SK-N-SH treated with all-trans-retinoic acid at 6 μM for 48 hours (cell line): ENCODE results near the gene CRIP2.

ENCODE experiments used
- ARNTL ChIP-seq: fragments of 450-650 bp; formaldehyde crosslinking; IDR thresholded peaks from 2 replicates; pipeline ENCODE4 v1.5.0; 2020; ENCODE audit warnings: low read depth, mild to moderate bottlenecking, moderate library complexity, borderline replicate concordance
- BACH2 ChIP-seq: fragments of 250-450 bp; sonication (Bioruptor Pico); IDR thresholded peaks from 2 replicates; pipeline ENCODE4 v1.9.0; 2021; ENCODE audit warnings: mild to moderate bottlenecking, borderline replicate concordance
- ESRRG ChIP-seq: fragments of 250-450 bp; sonication (Bioruptor Pico); IDR thresholded peaks from 2 replicates; pipeline ENCODE4 v1.6.1; 2021; ENCODE audit warnings: mild to moderate bottlenecking
- ISL1 ChIP-seq: fragments of 250-450 bp; sonication (Bioruptor Pico); IDR thresholded peaks from 2 replicates; pipeline ENCODE4 v2.1.2; 2022; ENCODE audit warnings: mild to moderate bottlenecking, moderate library complexity
- PPARA ChIP-seq: fragments of 250-450 bp; sonication (Bioruptor Pico); IDR thresholded peaks from 2 replicates; pipeline ENCODE4 v1.5.0; 2020; ENCODE audit warnings: mild to moderate bottlenecking, borderline replicate concordance
- RARB ChIP-seq: fragments of 250-450 bp; sonication (Bioruptor Pico); IDR thresholded peaks from 2 replicates; pipeline ENCODE4 v1.8.0; 2021; ENCODE audit warnings: mild to moderate bottlenecking, moderate library complexity
- TCF4 ChIP-seq: fragments of 250-450 bp; sonication (Bioruptor Pico); IDR thresholded peaks from 2 replicates; pipeline ENCODE4 v1.8.0; 2021; ENCODE audit warnings: mild to moderate bottlenecking, moderate library complexity, borderline replicate concordance
- TOX ChIP-seq: fragments of 250-450 bp; sonication (Bioruptor Pico); IDR thresholded peaks from 2 replicates; pipeline ENCODE4 v1.8.0; 2021; ENCODE audit warnings: mild to moderate bottlenecking, moderate library complexity, borderline replicate concordance
- ZFP30 ChIP-seq: fragments of 450-650 bp; formaldehyde crosslinking; IDR thresholded peaks from 2 replicates; pipeline ENCODE4 v1.5.0; 2022; ENCODE audit warnings: mild to moderate bottlenecking, moderate library complexity
- ZNF565 ChIP-seq: fragments of 450-650 bp; formaldehyde crosslinking; conservative IDR thresholded peaks from 2 replicates; pipeline ENCODE4 v1.5.0; 2020; ENCODE audit warnings: low read depth, mild to moderate bottlenecking, moderate library complexity
- ZNF70 ChIP-seq: fragments of 450-650 bp; formaldehyde crosslinking; IDR thresholded peaks from 2 replicates; pipeline ENCODE4 v1.5.0; 2020; ENCODE audit warnings: mild to moderate bottlenecking, moderate library complexity
- TF ChIP-seq, protein P1 (sequence below): fragments of 250-450 bp; sonication (Bioruptor Pico); IDR thresholded peaks from 2 replicates; pipeline ENCODE4 v1.8.0; 2020; ENCODE audit warnings: mild to moderate bottlenecking, moderate library complexity, borderline replicate concordance
- TF ChIP-seq, protein P2 (sequence below): fragments of 250-450 bp; sonication (Bioruptor Pico); IDR thresholded peaks from 2 replicates; pipeline ENCODE4 v1.8.0; 2021; ENCODE audit warnings: low read depth, mild to moderate bottlenecking, moderate library complexity, borderline replicate concordance
- TF ChIP-seq, protein P3 (sequence below): fragments of 250-450 bp; sonication (Bioruptor Pico); IDR thresholded peaks from 2 replicates; pipeline ENCODE4 v1.5.1; 2020; ENCODE audit warnings: low read depth, mild to moderate bottlenecking, moderate library complexity

DNA sequence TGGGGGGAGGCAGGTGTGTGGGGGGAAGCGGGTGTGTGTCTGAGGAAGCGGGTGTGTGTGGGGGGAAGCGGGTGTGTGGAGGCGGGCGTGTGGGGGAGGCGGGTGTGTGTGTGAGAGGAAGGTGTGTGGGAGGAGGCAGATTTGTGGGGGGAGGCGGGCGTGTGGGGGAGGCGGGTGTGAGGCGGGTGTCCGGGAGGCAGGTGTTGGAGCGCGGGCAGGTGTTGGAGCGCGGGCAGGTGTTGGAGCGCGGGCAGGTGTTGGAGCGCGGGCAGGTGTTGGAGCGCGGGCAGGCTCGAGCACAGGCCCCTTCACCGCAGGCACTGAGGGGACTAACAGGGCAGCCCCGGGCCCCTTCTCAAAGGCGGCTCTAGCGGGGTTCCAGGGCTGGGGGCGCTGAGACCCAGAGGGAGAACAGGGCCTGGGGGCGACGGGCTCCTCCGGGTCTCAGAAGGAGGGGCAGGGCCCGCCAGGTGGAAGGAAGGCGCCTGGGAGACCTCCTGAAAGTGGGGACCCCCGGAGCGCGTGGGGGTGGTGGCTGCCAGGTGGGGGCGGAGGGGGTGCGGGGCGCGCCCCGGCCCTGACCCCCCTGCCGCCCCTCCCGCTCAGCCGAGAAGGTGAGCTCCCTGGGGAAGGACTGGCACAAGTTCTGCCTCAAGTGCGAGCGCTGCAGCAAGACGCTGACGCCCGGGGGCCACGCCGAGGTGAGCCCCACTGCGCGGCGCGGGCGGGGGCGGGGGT lies 3.2 kb downstream of the CRIP2 start:
- no peak for TF ChIP-seq TCF4 (CRISPR knock-in tag)
- no peak for TF ChIP-seq ZNF70 (CRISPR knock-in tag)
- no peak for TF ChIP-seq ESRRG (CRISPR knock-in tag)
- TF ChIP-seq ARNTL = no peak
- TF ChIP-seq TOX = no peak
- no peak for TF ChIP-seq BACH2 (CRISPR knock-in tag)
- TF ChIP-seq PPARA = no peak
- TF ChIP-seq, protein P1, sequence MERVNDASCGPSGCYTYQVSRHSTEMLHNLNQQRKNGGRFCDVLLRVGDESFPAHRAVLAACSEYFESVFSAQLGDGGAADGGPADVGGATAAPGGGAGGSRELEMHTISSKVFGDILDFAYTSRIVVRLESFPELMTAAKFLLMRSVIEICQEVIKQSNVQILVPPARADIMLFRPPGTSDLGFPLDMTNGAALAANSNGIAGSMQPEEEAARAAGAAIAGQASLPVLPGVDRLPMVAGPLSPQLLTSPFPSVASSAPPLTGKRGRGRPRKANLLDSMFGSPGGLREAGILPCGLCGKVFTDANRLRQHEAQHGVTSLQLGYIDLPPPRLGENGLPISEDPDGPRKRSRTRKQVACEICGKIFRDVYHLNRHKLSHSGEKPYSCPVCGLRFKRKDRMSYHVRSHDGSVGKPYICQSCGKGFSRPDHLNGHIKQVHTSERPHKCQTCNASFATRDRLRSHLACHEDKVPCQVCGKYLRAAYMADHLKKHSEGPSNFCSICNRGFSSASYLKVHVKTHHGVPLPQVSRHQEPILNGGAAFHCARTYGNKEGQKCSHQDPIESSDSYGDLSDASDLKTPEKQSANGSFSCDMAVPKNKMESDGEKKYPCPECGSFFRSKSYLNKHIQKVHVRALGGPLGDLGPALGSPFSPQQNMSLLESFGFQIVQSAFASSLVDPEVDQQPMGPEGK (CRISPR knock-in tag) = no peak
- TF ChIP-seq, protein P2, sequence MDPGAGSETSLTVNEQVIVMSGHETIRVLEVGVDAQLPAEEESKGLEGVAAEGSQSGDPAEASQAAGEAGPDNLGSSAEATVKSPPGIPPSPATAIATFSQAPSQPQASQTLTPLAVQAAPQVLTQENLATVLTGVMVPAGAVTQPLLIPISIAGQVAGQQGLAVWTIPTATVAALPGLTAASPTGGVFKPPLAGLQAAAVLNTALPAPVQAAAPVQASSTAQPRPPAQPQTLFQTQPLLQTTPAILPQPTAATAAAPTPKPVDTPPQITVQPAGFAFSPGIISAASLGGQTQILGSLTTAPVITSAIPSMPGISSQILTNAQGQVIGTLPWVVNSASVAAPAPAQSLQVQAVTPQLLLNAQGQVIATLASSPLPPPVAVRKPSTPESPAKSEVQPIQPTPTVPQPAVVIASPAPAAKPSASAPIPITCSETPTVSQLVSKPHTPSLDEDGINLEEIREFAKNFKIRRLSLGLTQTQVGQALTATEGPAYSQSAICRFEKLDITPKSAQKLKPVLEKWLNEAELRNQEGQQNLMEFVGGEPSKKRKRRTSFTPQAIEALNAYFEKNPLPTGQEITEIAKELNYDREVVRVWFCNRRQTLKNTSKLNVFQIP (CRISPR knock-in tag) = no peak
- TF ChIP-seq, protein P3, sequence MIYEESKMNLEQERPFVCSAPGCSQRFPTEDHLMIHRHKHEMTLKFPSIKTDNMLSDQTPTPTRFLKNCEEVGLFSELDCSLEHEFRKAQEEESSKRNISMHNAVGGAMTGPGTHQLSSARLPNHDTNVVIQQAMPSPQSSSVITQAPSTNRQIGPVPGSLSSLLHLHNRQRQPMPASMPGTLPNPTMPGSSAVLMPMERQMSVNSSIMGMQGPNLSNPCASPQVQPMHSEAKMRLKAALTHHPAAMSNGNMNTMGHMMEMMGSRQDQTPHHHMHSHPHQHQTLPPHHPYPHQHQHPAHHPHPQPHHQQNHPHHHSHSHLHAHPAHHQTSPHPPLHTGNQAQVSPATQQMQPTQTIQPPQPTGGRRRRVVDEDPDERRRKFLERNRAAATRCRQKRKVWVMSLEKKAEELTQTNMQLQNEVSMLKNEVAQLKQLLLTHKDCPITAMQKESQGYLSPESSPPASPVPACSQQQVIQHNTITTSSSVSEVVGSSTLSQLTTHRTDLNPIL (CRISPR knock-in tag) = no peak
- no peak for TF ChIP-seq ISL1 (CRISPR knock-in tag)
- no peak for TF ChIP-seq ZNF565
- no peak for TF ChIP-seq RARB (CRISPR knock-in tag)
- no peak for TF ChIP-seq ZFP30 (CRISPR knock-in tag)
